ENCODE measurements around the gene CERCAM. TPM values are rescaled to one million over a fixed set of nuclear protein-coding genes. Genes with fewer than 3 reads are reported as not detected.

CERCAM gene
- total and polyA plus RNA-seq, 2 experiments from 2014 or later, result 2.7 to 7.9 TPM

- TF ChIP-seq ZNF462 (CRISPR knock-in tag; IDR thresholded peaks at IDR 0.05) (no peak), ETS1 (IDR thresholded peaks at IDR 0.05) (no peak), EZH2 (IDR thresholded peaks at IDR 0.05; ENCODE audit: low read depth, unreplicated experiment) (no peak)
Measured at GRCh38 chr9:128415281-128415680, 5.4 kb upstream of the CERCAM start (continued).

- Histone ChIP-seq H3K27ac (ENCODE audit: low read depth) (no peak overlapping the region), H3K4me3 (no peak overlapping the region; the same call in 1 of the 2 replicates), H4K20me1 (replicated peaks; ENCODE audit: insufficient read depth) (no peaks in the 10 kb centered on the region), H3K27me3 (ENCODE audit: insufficient read depth) (peaks cover 81% of the 10 kb centered on the region), H2AFZ (no peak overlapping the region; the same call in 1 of the 2 replicates), H3K36me3 (ENCODE audit: insufficient read depth) (no peaks in the 10 kb centered on the region), H3K79me2 (replicated peaks; ENCODE audit: insufficient read depth) (no peaks in the 10 kb centered on the region), H3K4me1 (ENCODE audit: insufficient read depth) (peaks cover 22% of the 10 kb centered on the region; the same call in 1 of the 2 replicates), H3K4me2 (peak overlapping the region; percentile 59; the same call in 1 of the 2 replicates), H3K9me2 (ENCODE audit: insufficient read depth) (no peaks in the 10 kb centered on the region), H3F3A (replicated peaks; ENCODE audit: low read depth) (peaks cover 17% of the 10 kb centered on the region; the same call in 1 of the 2 replicates)
- peak overlapping the region; percentile 24; the same call in 2 of the 3 replicates for H3K4me3 Mint-ChIP-seq
- DNase-seq (ENCODE audit: low spot score) (peak; percentile 47), ATAC-seq (no peak)
- H3K27ac Mint-ChIP-seq, result no peak overlapping the region
- peaks cover 30% of the 10 kb centered on the region for H3K4me1 Mint-ChIP-seq
- H3K36me3 Mint-ChIP-seq (ENCODE audit: low read depth), result no peaks in the 10 kb centered on the region
- 0 out of 3 replicates have a peak, but pooled peaks cover 2% of the 10 kb centered on the region for H3K9me3 Mint-ChIP-seq
- peaks cover 67% of the 10 kb centered on the region for H3K27me3 Mint-ChIP-seq (ENCODE audit: insufficient read depth, low read depth, poor library complexity)
- TF ChIP-seq ETS1 (IDR thresholded peaks at IDR 0.05) (no peak), POLR2AphosphoS5 (IDR thresholded peaks at IDR 0.05; ENCODE audit: low read depth) (no peak), REST (IDR thresholded peaks at IDR 0.05; ENCODE audit: unreplicated experiment) (no peak), NANOG (IDR thresholded peaks at IDR 0.05; ENCODE audit: borderline replicate concordance) (no peak), CTCF (conservative IDR thresholded peaks at IDR 0.05; ENCODE audit: low read depth in 2 of 2) (no peak), JUNB (IDR thresholded peaks at IDR 0.05; ENCODE audit: unreplicated experiment) (no peak), CREB1 (CRISPR knock-in tag; IDR thresholded peaks at IDR 0.05; ENCODE audit: low read depth) (no peak), STAT1 (IDR thresholded peaks at IDR 0.05; ENCODE audit: unreplicated experiment) (no peak), EZH2 (IDR thresholded peaks at IDR 0.05; ENCODE audit: low read depth, unreplicated experiment) (no peak), ZNF114 (CRISPR knock-in tag; IDR thresholded peaks at IDR 0.05) (no peak)
Measured at GRCh38 chr9:128416014-128416413, 4.6 kb upstream of the CERCAM start.
